NK-92 (cell line): Measurements from ENCODE around the gene CFL1.
A peak's percentile ranks its signal among the peaks of the same experiment; 100 is the strongest.
"Not testable (repeated sequence)": the region's sequence is repeated elsewhere in the genome, so short reads cannot be mapped to it uniquely, and the experiment has no call there.

Experiments
- DNase-seq: peaks from one replicate; lab custom pipeline; 2025; ENCODE audit not compliant: unreplicated experiment; lab: John Stamatoyannopoulos, UW

Gene CFL1

GRCh38 chr11:65859812-65860277 lies 1.9 kb upstream of the CFL1 start:
- no peak for DNase-seq

DNA sequence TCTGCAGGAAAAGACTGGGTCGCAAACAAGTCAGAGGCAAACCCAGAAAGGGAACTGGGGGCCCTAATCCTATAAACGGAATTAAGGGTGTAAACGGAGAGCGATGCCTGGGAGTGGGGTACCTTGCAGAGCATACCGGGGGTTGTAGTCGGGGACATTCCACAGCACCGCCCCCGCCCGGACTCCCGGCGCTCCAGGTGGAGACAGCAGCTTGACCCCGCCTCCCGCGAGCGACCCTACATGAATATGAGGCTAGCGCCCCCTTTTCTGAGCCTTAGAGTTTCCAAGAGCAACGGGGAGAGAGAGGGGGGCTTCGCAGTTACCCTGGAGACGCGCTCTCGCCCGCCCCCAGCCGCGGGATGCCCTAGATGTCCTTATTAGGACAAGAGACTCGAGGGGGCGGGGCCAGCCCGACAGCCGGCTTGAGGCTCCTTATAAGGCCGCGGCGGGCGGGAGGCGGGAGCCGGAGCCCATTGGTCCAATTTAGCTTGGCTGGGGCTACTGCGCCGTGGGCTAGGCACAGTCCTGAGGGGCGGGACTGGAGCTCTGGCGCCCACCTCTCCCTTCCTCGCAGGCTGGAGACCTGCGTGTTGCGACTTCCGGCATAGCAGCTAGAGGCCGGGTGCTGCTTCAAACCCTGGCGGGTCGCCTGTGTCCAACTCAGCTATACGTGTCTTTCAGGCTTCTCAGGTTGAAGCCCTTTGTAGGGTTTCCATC lies 1.3 kb upstream of the CFL1 start:
- peak; percentile 86 for DNase-seq

DNA sequence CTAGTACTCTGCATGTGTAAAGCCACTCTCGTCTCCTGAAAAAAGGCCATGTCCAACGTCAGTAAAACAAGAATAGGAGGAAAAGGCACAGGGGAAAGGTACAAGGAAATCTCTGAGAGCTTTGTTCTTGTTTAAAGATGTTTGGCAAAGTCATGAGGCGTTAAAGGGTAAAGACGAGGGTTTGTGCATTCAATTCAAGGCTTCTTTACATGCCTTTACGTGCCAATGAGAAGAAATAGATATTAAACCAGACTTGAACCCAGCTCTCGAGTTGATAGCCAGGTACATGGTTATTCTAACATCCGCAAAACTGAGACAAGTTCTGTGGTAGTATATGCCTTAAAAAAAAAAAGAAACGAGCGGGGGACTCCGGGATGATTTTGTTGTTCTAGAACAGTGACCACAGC lies 704 bp upstream of the CFL1 start:
- no peak for DNase-seq

DNA sequence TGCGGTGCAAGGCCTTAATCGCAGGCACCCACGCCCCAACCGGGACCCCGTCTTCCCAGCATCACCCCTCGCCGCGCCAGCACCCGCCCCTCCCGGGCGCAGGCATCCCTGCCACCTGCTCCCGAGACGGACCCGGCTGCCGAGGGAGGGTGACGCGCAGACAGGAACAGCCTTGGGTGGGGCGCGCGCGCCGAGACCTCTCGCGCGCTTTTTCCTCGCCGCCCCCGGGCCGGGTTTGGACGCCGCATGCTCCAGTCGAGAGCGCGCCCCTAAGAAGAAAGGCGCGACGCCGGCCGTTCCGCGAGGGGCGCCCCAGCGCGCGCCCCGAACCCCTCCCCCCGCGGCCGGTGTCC lies 504 bp downstream of the CFL1 start:
- no peak for DNase-seq

DNA sequence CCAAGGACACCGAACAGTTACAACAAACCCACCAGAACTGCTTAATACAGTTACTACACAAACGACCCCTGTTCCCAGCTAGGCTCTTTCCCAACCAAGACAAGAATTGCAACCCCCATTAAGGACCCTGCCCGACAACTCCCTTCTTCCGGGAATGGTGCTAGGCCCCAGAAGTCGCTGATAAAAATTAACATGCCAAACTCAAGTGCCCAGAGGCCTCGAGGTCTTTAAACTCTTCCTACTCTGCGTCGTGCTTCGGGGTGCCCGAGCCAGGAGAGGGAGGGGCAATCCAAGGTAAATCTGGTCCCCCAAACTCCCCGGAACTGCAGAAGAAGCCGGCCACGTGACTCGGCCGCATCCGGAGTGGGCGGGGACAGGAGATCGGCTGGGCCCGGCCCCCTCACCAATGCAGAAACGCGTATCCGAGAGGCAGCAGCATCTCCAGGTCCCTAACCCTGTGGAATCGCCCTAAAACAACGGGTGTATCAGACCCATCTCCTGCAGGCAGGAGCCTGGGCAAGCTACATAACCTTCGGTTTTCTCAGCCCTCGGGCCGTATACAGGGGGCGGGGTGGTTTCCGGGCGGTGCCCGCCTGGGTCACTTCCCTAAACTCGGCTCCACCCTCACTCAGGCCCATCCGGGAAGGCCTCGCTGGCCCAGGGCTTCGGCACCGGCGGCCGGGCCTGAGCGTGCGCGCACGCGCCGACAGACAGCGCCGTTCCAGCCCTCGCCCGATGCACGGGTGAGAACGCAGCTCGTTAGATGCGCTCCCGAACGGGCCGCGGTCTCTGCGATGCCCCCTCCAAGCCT lies 1.1 kb downstream of the CFL1 start:
- DNase-seq = no peak

DNA sequence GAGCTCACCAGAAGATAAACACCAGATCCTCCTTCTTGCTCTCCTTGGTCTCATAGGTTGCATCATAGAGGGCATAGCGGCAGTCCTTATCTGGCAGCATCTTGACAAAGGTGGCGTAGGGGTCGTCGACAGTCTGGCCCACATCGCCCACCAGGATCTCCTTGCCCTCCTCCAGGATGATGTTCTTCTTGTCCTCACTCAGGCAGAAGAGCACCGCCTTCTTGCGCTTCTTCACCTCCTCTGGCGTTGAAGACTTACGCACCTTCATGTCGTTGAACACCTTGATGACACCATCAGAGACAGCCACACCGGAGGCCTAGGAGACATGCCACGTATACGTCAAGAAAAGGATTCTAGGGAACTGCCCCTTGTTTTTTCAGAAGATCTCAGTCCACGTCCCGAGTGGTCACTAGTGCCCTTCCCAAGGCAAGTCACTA lies 2.0 kb downstream of the CFL1 start:
- DNase-seq = no peak

DNA sequence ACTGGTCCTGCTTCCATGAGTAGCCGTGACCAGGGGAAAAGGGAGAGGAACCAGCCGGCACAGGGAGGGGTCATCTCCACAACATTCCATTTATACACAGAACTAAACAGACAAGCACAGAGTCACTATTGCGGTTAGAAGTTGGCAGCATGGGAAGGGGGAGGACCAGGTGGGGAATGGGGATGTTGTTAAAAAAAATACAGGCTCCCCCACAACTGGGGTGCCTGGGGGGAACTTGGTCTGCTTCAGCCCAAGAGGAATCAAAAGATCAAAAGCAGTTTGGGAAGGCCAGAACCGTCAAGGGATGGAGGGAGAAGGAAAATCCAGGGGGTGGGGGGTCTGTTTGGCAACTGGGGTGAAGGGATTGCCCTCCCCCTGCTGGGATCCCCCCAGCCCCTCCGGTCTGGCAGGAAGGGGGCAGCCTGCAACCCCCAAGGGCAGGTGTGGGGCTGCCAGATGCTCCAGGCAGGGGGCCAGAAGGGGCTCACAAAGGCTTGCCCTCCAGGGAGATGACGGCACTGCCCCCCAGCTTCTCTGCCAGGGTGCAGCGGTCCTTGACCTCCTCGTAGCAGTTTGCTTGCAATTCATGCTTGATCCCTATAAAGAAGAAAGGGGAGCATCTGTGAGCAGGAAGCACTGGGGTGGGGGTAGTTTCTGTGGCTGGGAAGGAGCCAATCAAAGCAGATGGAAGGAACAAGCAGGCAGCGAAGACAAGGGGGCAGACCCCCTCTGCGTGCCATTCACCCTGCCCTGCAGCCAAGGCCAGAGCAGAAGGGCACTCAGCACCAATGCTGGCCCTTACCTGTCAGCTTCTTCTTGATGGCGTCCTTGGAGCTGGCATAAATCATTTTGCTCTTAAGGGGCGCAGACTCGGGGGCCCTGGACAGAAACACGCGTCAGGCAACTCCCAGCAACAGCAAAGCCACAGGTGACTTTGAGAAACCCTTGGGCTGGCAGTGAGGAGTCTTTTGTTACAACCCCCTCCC lies 2.8 kb downstream of the CFL1 start:
- no peak for DNase-seq

DNA sequence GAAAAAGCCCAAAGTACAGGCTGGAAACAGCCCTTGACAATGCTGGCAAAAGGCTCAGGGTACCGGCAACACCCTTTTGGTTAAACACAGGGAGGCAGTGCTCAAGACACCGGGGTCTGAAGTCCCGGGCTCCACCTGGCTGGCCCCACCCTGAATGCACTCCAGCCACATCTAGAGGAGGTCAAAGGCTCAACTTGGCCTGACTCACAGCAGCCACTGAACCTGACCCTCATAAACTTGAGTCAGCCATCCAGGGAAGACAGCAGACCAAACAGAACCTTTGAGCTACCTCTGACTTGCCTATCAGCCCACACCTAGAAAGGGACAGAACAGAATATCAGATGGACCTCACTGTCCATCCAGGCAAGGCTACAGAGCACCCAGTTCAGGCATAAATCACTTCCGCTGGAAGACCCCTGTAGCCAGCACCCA lies 3.8 kb downstream of the CFL1 start:
- DNase-seq = no peak

- DNase-seq = no peak
These were observed 4.6 kb downstream of the CFL1 start for GRCh38 chr11:65853246-65853979.

DNA sequence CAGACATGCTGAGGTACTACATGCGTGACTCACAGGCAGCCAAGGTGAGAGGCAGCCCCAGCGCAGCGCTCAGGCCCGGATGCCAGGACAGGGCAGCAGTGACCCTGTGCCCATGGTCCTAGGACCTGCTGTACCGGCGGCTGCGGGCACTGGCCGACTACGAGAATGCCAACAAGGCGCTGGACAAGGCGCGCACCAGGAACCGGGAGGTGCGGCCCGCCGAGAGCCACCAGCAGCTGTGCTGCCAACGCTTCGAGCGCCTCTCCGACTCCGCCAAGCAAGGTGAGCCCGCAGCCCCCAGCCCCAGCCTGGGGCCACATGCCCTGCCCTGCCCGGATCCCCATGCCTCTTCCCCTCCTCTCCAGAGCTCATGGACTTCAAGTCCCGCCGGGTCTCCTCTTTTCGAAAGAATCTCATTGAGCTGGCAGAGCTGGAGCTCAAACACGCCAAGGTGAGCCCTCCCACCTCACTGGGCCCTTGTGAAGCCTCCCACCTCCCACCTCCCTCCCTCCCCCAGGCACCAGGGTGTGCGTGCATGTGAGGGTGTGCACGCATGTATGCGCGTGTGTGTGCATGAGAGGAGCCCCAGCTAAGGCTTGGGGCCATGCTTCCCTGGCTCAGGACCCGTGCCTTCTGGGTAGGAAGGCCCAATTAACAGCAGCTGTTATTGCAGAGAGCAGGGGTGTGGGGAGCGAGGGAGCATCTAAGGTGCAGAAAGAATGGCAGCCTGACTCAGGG lies 5.3 kb downstream of the CFL1 start:
- DNase-seq = no peak

GRCh38 chr11:65851811-65852507 lies 6.0 kb downstream of the CFL1 start:
- no peak for DNase-seq

GRCh38 chr11:65851083-65851579 lies 6.8 kb downstream of the CFL1 start:
- no peak for DNase-seq

- no peak for DNase-seq
These were observed 7.5 kb downstream of the CFL1 start for GRCh38 chr11:65850217-65851082.

DNA sequence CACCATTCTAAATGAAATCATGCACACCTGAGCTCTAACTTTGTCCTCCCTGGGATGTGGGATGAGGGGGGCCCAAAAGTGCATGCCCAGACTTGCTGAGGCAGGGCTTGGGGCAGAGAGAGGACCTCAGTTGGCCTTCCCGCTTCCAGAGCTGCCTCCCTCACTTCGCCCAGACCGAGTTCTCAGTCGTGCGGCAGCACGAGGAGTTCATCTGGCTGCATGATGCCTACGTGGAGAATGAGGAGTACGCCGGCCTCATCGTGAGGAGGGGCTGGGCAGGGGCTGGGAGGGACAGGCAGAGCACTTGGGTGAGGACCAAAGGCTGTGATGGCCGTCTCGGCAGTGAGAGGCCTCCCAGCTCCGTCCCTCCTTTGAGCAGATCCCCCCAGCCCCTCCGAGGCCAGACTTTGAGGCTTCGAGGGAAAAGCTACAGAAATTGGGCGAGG lies 8.2 kb downstream of the CFL1 start:
- no peak for DNase-seq

GRCh38 chr11:65849366-65849765 lies 8.6 kb downstream of the CFL1 start:
- DNase-seq = no peak

GRCh38 chr11:65848693-65849092 lies 9.3 kb downstream of the CFL1 start:
- DNase-seq = not testable (repeated sequence)

- DNase-seq = no peak
These were observed 10.2 kb downstream of the CFL1 start for GRCh38 chr11:65847746-65848145.
